HepG2 (cell line): ENCODE measurements around the gene LAMA5. TPM values are rescaled to one million over a fixed set of nuclear protein-coding genes. Genes with fewer than 3 reads are reported as not detected.

ENCODE experiments used
- GABPA ChIP-seq, 2 experiments: IDR thresholded peaks; 2 replicates each; pipeline ENCODE4 v1.6.1; 2011 to 2016; ENCODE audit warnings: low read depth in 2 of 2, low read length in 1 of 2, missing biosample characterization in 1 of 2, missing genetic modification characterization in 1 of 2
- HIVEP1 ChIP-seq: sonication (generic); formaldehyde crosslinking; IDR thresholded peaks from 2 replicates; pipeline ENCODE4 v1.4.0; 2020; ENCODE audit warnings: mild to moderate bottlenecking, missing genetic modification reagents
- HMG20B ChIP-seq: conservative IDR thresholded peaks from 2 replicates; pipeline ENCODE4 v1.6.1; 2016; ENCODE audit warnings: missing genetic modification reagents, missing compliant biosample characterization
- MEF2D ChIP-seq: sonication (generic); formaldehyde crosslinking; IDR thresholded peaks from 2 replicates; pipeline ENCODE4 v1.5.1; 2020; ENCODE audit warnings: mild to moderate bottlenecking, missing genetic modification reagents
- MTA3 ChIP-seq: sonication (generic); formaldehyde crosslinking; IDR thresholded peaks from 2 replicates; pipeline ENCODE4 v1.4.0; 2020; ENCODE audit warnings: missing genetic modification reagents
- MTF1 ChIP-seq: sonication (generic); formaldehyde crosslinking; IDR thresholded peaks from 2 replicates; pipeline ENCODE4 v1.5.0; 2020; ENCODE audit warnings: missing genetic modification reagents
- NR2F6 ChIP-seq, 2 experiments: IDR thresholded peaks; 2 replicates each; pipeline ENCODE4 v1.6.1; 2016; ENCODE audit warnings: antibody characterized with exemption in 1 of 2, mild to moderate bottlenecking in 1 of 2
- PITX1 ChIP-seq: sonication (generic); formaldehyde crosslinking; IDR thresholded peaks from 2 replicates; pipeline ENCODE4 v1.5.1; 2020; ENCODE audit warnings: mild to moderate bottlenecking, missing genetic modification reagents
- POGZ ChIP-seq: sonication (generic); formaldehyde crosslinking; IDR thresholded peaks from 2 replicates; pipeline ENCODE4 v1.4.0; 2020; ENCODE audit warnings: mild to moderate bottlenecking, missing genetic modification reagents
- PTBP1 ChIP-seq: fragments of 200-400 bp; formaldehyde crosslinking; IDR thresholded peaks from 2 replicates; pipeline ENCODE4 v1.6.1; 2018; ENCODE audit warnings: low read length, low read depth; ENCODE audit not compliant: poor library complexity, severe bottlenecking
- RXRA ChIP-seq: sonication (generic); formaldehyde crosslinking; IDR thresholded peaks from 2 replicates; pipeline ENCODE4 v1.5.1; 2020; ENCODE audit warnings: missing genetic modification reagents
- SKI ChIP-seq: fragments of 450-650 bp; IDR thresholded peaks from one replicate; pipeline ENCODE4 v1.6.1; 2018; ENCODE audit warnings: mild to moderate bottlenecking; ENCODE audit not compliant: partially characterized antibody
- SP4 ChIP-seq: sonication (generic); formaldehyde crosslinking; IDR thresholded peaks from 2 replicates; pipeline ENCODE4 v1.8.1; 2023; ENCODE audit warnings: mild to moderate bottlenecking, missing genetic modification reagents
- TOE1 ChIP-seq: sonication (generic); formaldehyde crosslinking; IDR thresholded peaks from 2 replicates; pipeline ENCODE4 v1.4.0; 2020; ENCODE audit warnings: mild to moderate bottlenecking, missing genetic modification reagents
- ZMYM4 ChIP-seq: sonication (generic); formaldehyde crosslinking; IDR thresholded peaks from 2 replicates; pipeline ENCODE4 v1.8.1; 2023; ENCODE audit warnings: mild to moderate bottlenecking, missing genetic modification reagents
- ZNF383 ChIP-seq: sonication (generic); formaldehyde crosslinking; IDR thresholded peaks from 2 replicates; pipeline ENCODE4 v1.4.0; 2020; ENCODE audit warnings: missing genetic modification reagents, mild to moderate bottlenecking, borderline replicate concordance
- ZNF670 ChIP-seq: sonication (generic); formaldehyde crosslinking; IDR thresholded peaks from 2 replicates; pipeline ENCODE4 v1.8.0; 2022; ENCODE audit warnings: mild to moderate bottlenecking, missing genetic modification reagents, borderline replicate concordance
- ZSCAN31 ChIP-seq: sonication (generic); formaldehyde crosslinking; IDR thresholded peaks from 2 replicates; pipeline ENCODE4 v1.5.0; 2020; ENCODE audit warnings: low read depth, mild to moderate bottlenecking, missing genetic modification reagents
- polyA plus RNA-seq, 8 experiments: library from polyadenylated mRNA; depleted of rRNA in 3 of 8; stranded (reverse) in 7 of 8; unstranded in 1 of 8; fragments of >200 nt; fragmentation: Illumina TruSeq in 4 of 8; extraction: Trizol in 4 of 8; gene quantifications; 2 replicates each; pipeline versions ENCODE4 v1.2.1 to v1.2.3, GENCODE V29; 2011 to 2016; ENCODE audit warnings: low read depth in 4 of 8, missing spikeins in 1 of 8, mixed read lengths in 1 of 8; ENCODE audit not compliant: insufficient read depth in 1 of 8
- total RNA-seq, 5 experiments: library from RNA; depleted of rRNA; stranded (reverse); fragments of >200 nt; fragmentation: Illumina TruSeq; extraction: Trizol; gene quantifications; 2 replicates each; pipeline ENCODE4 v1.2.3, GENCODE V29; 2016; ENCODE audit warnings: low read depth in 1 of 5
- TF ChIP-seq, protein P1 (sequence below): IDR thresholded peaks from 2 replicates; pipeline ENCODE4 v1.6.1; 2016; ENCODE audit warnings: low read depth
- TF ChIP-seq, protein P2 (sequence below): sonication (generic); formaldehyde crosslinking; IDR thresholded peaks from 2 replicates; pipeline ENCODE4 v1.4.0; 2020; ENCODE audit warnings: missing genetic modification reagents, borderline replicate concordance
- TF ChIP-seq, protein P3 (sequence below): sonication (generic); formaldehyde crosslinking; IDR thresholded peaks from 2 replicates; pipeline ENCODE4 v1.8.0; 2022; ENCODE audit warnings: missing genetic modification reagents, mild to moderate bottlenecking, borderline replicate concordance

The LAMA5 gene
- total and polyA plus RNA-seq, 2 of the 13 experiments (the other 11 are each of a cell fraction or from before 2014, with no cell fraction given) = 21.0 to 44.7 TPM

DNA sequence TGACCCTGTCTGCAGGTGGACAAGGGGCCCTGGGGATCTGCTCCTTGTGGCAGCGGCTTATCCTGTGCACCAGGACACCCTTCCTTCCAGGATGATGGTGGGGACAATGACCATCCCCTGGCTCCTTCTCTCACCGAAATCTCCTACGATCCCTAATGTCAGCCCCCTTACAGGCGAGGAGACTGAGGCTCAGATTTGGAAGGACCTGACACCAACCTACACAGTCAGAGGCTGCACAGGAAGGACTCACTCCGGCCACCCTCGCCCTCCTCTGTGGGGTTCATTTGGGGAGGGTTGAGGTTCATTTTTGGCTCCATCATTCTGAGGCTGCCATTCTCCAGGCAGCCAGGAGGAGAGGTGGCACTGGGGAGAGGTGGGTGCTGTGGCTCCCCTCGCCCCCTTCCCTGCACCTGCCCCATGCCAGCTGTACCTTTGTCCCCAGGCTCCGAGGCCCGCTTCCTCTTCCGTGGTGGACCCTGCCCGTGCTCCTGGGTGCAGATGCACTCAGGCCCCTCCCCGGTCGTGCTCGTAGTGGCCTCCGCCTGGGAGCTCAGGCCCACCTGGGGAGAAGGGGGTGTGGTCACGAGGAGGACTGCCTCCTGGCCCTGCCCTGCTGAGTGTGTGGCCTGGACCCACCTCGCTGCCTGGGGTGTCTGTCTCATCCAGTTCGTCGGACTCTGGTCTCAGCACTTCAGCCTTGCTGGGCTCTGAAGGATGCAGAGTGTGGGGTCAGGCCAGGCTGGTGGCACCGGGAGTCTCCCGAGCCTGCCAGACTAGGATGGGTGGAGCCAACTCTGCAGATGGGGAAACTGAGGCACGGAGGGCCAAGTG is 45.3 kb upstream of the LAMA5 start (continued):
- TF ChIP-seq, protein P1, sequence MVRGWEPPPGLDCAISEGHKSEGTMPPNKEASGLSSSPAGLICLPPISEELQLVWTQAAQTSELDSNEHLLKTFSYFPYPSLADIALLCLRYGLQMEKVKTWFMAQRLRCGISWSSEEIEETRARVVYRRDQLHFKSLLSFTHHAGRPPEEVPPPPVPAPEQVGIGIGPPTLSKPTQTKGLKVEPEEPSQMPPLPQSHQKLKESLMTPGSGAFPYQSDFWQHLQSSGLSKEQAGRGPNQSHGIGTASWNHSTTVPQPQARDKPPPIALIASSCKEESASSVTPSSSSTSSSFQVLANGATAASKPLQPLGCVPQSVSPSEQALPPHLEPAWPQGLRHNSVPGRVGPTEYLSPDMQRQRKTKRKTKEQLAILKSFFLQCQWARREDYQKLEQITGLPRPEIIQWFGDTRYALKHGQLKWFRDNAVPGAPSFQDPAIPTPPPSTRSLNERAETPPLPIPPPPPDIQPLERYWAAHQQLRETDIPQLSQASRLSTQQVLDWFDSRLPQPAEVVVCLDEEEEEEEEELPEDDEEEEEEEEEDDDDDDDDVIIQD (CRISPR knock-in tag) = peak; percentile 12; the same call in 1 of the 2 replicates
- TF ChIP-seq ZNF383 (CRISPR knock-in tag) (peak; percentile 51; the same call in 1 of the 2 replicates), GABPA (IDR thresholded peaks at IDR 0.05; ENCODE audit: low read depth, low read length) (no peak), GABPA (CRISPR knock-in tag; IDR thresholded peaks at IDR 0.05; ENCODE audit: low read depth) (peak; percentile 16; the same call in 1 of the 2 replicates), RXRA (CRISPR knock-in tag) (peak; percentile 80), MTF1 (CRISPR knock-in tag) (no peak), HIVEP1 (CRISPR knock-in tag) (peak; percentile 64; the same call in 1 of the 2 replicates), ZNF670 (CRISPR knock-in tag) (0 out of 2 replicates have a peak, but pooled peaks have one; percentile 35), TOE1 (no peak; the same call in 1 of the 2 replicates), PITX1 (CRISPR knock-in tag) (peak; percentile 32; the same call in 1 of the 2 replicates), ZSCAN31 (CRISPR knock-in tag) (no peak), HMG20B (no peak), SKI (no peak), ZMYM4 (CRISPR knock-in tag) (0 out of 2 replicates have a peak, but pooled peaks have one; percentile 6), MEF2D (CRISPR knock-in tag) (peak; percentile 64; the same call in 1 of the 2 replicates), PTBP1 (peak; percentile 17), POGZ (CRISPR knock-in tag) (0 out of 2 replicates have a peak, but pooled peaks have one; percentile 19), NR2F6 (IDR thresholded peaks at IDR 0.05) (peak; percentile 3; the same call in 1 of the 2 replicates), NR2F6 (CRISPR knock-in tag; IDR thresholded peaks at IDR 0.05) (peak; percentile 42; the same call in 1 of the 2 replicates), MTA3 (CRISPR knock-in tag) (no peak), SP4 (CRISPR knock-in tag) (peak; percentile 47; the same call in 1 of the 2 replicates)
- TF ChIP-seq, protein P2, sequence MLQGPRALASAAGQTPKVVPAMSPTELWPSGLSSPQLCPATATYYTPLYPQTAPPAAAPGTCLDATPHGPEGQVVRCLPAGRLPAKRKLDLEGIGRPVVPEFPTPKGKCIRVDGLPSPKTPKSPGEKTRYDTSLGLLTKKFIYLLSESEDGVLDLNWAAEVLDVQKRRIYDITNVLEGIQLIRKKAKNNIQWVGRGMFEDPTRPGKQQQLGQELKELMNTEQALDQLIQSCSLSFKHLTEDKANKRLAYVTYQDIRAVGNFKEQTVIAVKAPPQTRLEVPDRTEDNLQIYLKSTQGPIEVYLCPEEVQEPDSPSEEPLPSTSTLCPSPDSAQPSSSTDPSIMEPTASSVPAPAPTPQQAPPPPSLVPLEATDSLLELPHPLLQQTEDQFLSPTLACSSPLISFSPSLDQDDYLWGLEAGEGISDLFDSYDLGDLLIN = no peak
- TF ChIP-seq, protein P3, sequence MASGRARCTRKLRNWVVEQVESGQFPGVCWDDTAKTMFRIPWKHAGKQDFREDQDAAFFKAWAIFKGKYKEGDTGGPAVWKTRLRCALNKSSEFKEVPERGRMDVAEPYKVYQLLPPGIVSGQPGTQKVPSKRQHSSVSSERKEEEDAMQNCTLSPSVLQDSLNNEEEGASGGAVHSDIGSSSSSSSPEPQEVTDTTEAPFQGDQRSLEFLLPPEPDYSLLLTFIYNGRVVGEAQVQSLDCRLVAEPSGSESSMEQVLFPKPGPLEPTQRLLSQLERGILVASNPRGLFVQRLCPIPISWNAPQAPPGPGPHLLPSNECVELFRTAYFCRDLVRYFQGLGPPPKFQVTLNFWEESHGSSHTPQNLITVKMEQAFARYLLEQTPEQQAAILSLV (CRISPR knock-in tag) = peak; percentile 4
